ENCODE data around the gene SLC7A6. TPM values are rescaled to one million over a fixed set of nuclear protein-coding genes. Genes with fewer than 3 reads are reported as not detected.

The SLC7A6 gene
- total RNA-seq, 4 donors from 2014 or later: 20.6 to 145 (median 31.4) TPM

- H3K4me3 ChIP-seq: peak overlapping the region in 2 of 4 donors; percentile 20 to 34
- 77 to 81% methylated on average over 3 to 5 of the region's 5 CpGs for WGBS, 2 donors (ENCODE audit: low coverage in 1 of 2)
- intact Hi-C loops (cut with DNase I; ENCODE audit: low total_unique reads): loop anchor here (10.0 kb wide), 1 partner anchor 148 kb away; the partner anchor contains the start of gene NFATC3
- H3K27ac ChIP-seq: peak overlapping the region; percentile 69 to 94 (median 92)
- in situ Hi-C loops (cut with MboI; ENCODE audit: low pct_ligation_motif_present in 1 of 4, low pct_unique_long_range_greater_than_20kb in 1 of 4, low sequenced_read_pairs in 3 of 4): loop anchor here in 1 of 4 donors (25.0 kb wide), 1 partner anchor 146 kb away; the partner anchor contains the start of gene NFATC3
- DNase-seq: no peak
- H3K36me3 ChIP-seq: no peaks in the 10 kb centered on the region
- no peaks in the 10 kb centered on the region for H3K27me3 ChIP-seq
- no peak for TF ChIP-seq POLR2AphosphoS5 (IDR thresholded peaks at IDR 0.05)
- TF ChIP-seq CTCF (IDR thresholded peaks at IDR 0.05): no peak
- no peak for TF ChIP-seq POLR2A (IDR thresholded peaks at IDR 0.05)
- TF ChIP-seq EP300 (IDR thresholded peaks at IDR 0.05; ENCODE audit: low read depth): no peak
- H3K9me3 ChIP-seq: no peaks in the 10 kb centered on the region
- peaks cover 4 to 57% (median 42%) of the 10 kb centered on the region in 4 donors for H3K4me1 ChIP-seq
Observed at GRCh38 chr16:68233085-68233834, 31.1 kb upstream of the SLC7A6 start.

GRCh38 chr16:68233835-68234187 is 30.5 kb upstream of the SLC7A6 start:
- no peaks in the 10 kb centered on the region for H3K9me3 ChIP-seq
- intact Hi-C loops (cut with DNase I; ENCODE audit: low total_unique reads) (loop anchor here (10.0 kb wide), 1 partner anchor 149 kb away; the partner anchor contains the start of gene NFATC3), in situ Hi-C loops (cut with MboI; ENCODE audit: low pct_ligation_motif_present in 1 of 4, low pct_unique_long_range_greater_than_20kb in 1 of 4, low sequenced_read_pairs in 3 of 4) (loop anchor here in 1 of 4 donors (25.0 kb wide), 1 partner anchor 147 kb away; the partner anchor contains the start of gene NFATC3)
- peak overlapping the region in 2 of 4 donors; percentile 20 to 34 for H3K4me3 ChIP-seq
- TF ChIP-seq EP300 (IDR thresholded peaks at IDR 0.05; ENCODE audit: low read depth) (no peak), POLR2A (IDR thresholded peaks at IDR 0.05) (no peak)
- no peak for DNase-seq
- H3K4me1 ChIP-seq: peaks cover 5 to 57% (median 39%) of the 10 kb centered on the region in 4 donors
- no peaks in the 10 kb centered on the region for H3K36me3 ChIP-seq
- H3K27me3 ChIP-seq: no peaks in the 10 kb centered on the region
- peak overlapping the region; percentile 69 to 94 (median 92) for H3K27ac ChIP-seq
- WGBS, 2 donors (ENCODE audit: low coverage in 1 of 2): 60 to 69% methylated on average over 2 to 7 of the region's 8 CpGs

DNA sequence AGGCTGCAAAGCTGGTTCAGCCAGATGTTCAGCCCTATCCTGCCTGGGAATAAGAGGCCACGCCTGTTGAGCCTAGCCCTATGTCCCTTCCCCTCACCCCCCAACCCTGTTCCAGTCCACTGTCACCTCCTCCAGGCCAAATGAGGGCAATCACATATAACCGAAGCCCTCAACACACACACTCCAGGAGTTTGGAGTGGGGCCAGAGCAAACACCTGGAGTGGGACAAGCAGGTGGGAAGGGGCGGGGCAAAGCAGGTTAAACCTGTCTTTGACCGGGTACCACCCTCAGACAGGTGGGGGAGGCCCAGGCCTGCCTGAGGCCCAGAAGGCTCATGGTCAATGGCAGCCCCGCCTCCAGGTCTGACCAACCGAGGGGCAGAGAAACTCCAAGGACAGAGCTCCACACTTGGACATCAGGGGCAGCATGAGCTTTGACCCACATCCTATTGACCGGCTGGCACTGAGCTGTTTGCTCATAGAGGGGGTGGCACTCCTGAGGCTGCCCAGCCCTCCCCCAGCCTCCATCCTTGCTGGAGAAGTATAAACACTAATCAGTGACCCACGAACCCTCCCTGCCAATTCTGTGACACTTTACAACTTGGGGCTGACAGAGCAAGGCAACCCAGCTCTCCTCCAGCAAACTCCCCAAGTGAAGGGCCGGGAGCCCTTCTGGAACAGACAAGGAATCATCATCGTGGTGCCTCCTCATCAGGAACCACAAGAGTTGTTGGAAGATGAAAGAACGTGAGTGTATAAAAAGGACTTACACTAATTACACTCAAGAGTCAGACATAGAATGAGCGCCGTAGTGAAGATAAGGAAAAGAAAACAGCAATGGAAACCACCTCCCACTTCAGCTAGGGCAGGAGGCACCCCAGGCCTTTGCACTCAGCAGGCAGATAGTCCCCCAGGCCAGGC is 29.9 kb upstream of the SLC7A6 start:
- in situ Hi-C loops (cut with MboI; ENCODE audit: low pct_ligation_motif_present in 1 of 4, low pct_unique_long_range_greater_than_20kb in 1 of 4, low sequenced_read_pairs in 3 of 4): loop anchor here in 1 of 4 donors (25.0 kb wide), 1 partner anchor 147 kb away; the partner anchor contains the start of gene NFATC3
- TF ChIP-seq POLR2AphosphoS5 (IDR thresholded peaks at IDR 0.05): peak; percentile 66 to 90 (median 83)
- peak; percentile 71 for TF ChIP-seq POLR2A (IDR thresholded peaks at IDR 0.05)
- no peak for TF ChIP-seq CTCF (IDR thresholded peaks at IDR 0.05)
- peak; percentile 66 for TF ChIP-seq EP300 (IDR thresholded peaks at IDR 0.05; ENCODE audit: low read depth)
- peak; percentile 97 for DNase-seq
- intact Hi-C loops (cut with DNase I; ENCODE audit: low total_unique reads): loop anchor here (10.0 kb wide), 1 partner anchor 150 kb away; the partner anchor contains the start of gene NFATC3
- no peaks in the 10 kb centered on the region for H3K9me3 ChIP-seq
- H3K36me3 ChIP-seq: no peaks in the 10 kb centered on the region
- H3K27me3 ChIP-seq: no peaks in the 10 kb centered on the region
- peak overlapping the region in 3 of 4 donors; percentile 46 to 62 (median 51) for H3K4me3 ChIP-seq
- H3K4me1 ChIP-seq: peaks cover 5 to 51% (median 33%) of the 10 kb centered on the region in 4 donors
- 24 to 48% methylated on average over 4 to 13 of the region's 13 CpGs for WGBS, 2 donors (ENCODE audit: low coverage in 1 of 2)
- H3K27ac ChIP-seq: peak overlapping the region; percentile 91 to 94 (median 92)

- Histone ChIP-seq H3K4me3 (peak overlapping the region; percentile 33 to 62 (median 48)), H3K27ac (peak overlapping the region; percentile 91 to 94 (median 92)), H3K36me3 (no peaks in the 10 kb centered on the region), H3K9me3 (no peaks in the 10 kb centered on the region), H3K27me3 (no peaks in the 10 kb centered on the region), H3K4me1 (peaks cover 11 to 56% (median 39%) of the 10 kb centered on the region in 4 donors)
- 26 to 44% methylated on average over 3 to 67 of the region's 73 CpGs for WGBS, 2 donors (ENCODE audit: low coverage in 1 of 2)
- peak; percentile 50 for DNase-seq
- no peak for TF ChIP-seq POLR2A (IDR thresholded peaks at IDR 0.05)
- TF ChIP-seq CTCF (IDR thresholded peaks at IDR 0.05): no peak
- no peak for TF ChIP-seq EP300 (IDR thresholded peaks at IDR 0.05; ENCODE audit: low read depth)
- no peak for TF ChIP-seq POLR2AphosphoS5 (IDR thresholded peaks at IDR 0.05)
- in situ Hi-C loops (cut with MboI; ENCODE audit: low pct_ligation_motif_present in 1 of 4, low pct_unique_long_range_greater_than_20kb in 1 of 4, low sequenced_read_pairs in 3 of 4) (loop anchor here in 1 of 4 donors (25.0 kb wide), 1 partner anchor 148 kb away; the partner anchor contains the start of gene NFATC3), intact Hi-C loops (cut with DNase I; ENCODE audit: low total_unique reads) (loop anchor here (10.0 kb wide), 1 partner anchor 150 kb away; the partner anchor contains the start of gene NFATC3)
Observed at GRCh38 chr16:68235108-68235886, 29.0 kb upstream of the SLC7A6 start.

All from transverse colon (tissue), 4 donors.